K562 (cell line): ENCODE measurements around the gene ICAM1. TPM values are rescaled to one million over a fixed set of nuclear protein-coding genes. Genes with fewer than 3 reads are reported as not detected.

ENCODE experiments used
- CTCFL ChIP-seq: IDR thresholded peaks from 2 replicates; pipeline ENCODE4 v1.6.1; 2011; ENCODE audit warnings: borderline replicate concordance, low read depth, mild to moderate bottlenecking, moderate library complexity, low read length; ENCODE audit not compliant: insufficient read depth, poor library complexity, severe bottlenecking
- HCFC1 ChIP-seq: IDR thresholded peaks from 2 replicates; pipeline ENCODE4 v1.6.1; 2012; ENCODE audit warnings: low read depth, low read length, improper control_type of control experiment
- KHSRP ChIP-seq: fragments of 450-650 bp; IDR thresholded peaks from 2 replicates; pipeline ENCODE4 v1.6.1; 2017
- MLLT1 ChIP-seq, 2 experiments: fragments of 450-650 bp; IDR thresholded peaks; 2 replicates each; pipeline ENCODE4 v1.6.1; 2016
- SIN3A ChIP-seq, 2 experiments: fragments of 150-350 bp in 1 of 2; IDR thresholded peaks; 2 replicates each; pipeline ENCODE4 v1.6.1; 2011 to 2016; ENCODE audit warnings: borderline replicate concordance in 2 of 2, low read depth in 2 of 2, low read length in 2 of 2, mild to moderate bottlenecking in 2 of 2, moderate library complexity in 2 of 2; ENCODE audit not compliant: control insufficient read depth in 1 of 2
- SIN3B ChIP-seq: fragments of 450-650 bp; IDR thresholded peaks from 2 replicates; pipeline ENCODE4 v1.6.1; 2017; ENCODE audit warnings: low read depth, mild to moderate bottlenecking, moderate library complexity
- TRIM25 ChIP-seq: fragments of 450-650 bp; IDR thresholded peaks from 2 replicates; pipeline ENCODE4 v1.7.0; 2016; ENCODE audit warnings: borderline replicate concordance
- ZNF316 ChIP-seq: fragments of 450-650 bp; IDR thresholded peaks from 2 replicates; pipeline ENCODE4 v1.6.1; 2016
- polyA plus RNA-seq, 8 experiments: library from polyadenylated mRNA; depleted of rRNA in 4 of 8; stranded (reverse) in 5 of 8; unstranded in 3 of 8; fragments of >200 nt; fragmentation: Nextera tagmentation in 2 of 8; fragmentation: Illumina TruSeq in 1 of 8; extraction: Ambion mirVana in 2 of 8; extraction: Trizol in 1 of 8; gene quantifications; 2 replicates each; pipeline versions ENCODE4 v1.2.1 to v1.2.3, GENCODE V29; 2011 to 2014; ENCODE audit warnings: inconsistent platforms in 1 of 8, missing spikeins in 1 of 8
- total RNA-seq, 7 experiments: library from RNA; depleted of rRNA in 6 of 7; stranded (reverse); fragments of >200 nt in 6 of 7; fragmentation: Illumina TruSeq in 2 of 7; extraction: Trizol in 2 of 7; gene quantifications; 2 replicates each; pipeline versions ENCODE4 v1.2.1 to v1.2.3, GENCODE V29; 2011 to 2021; ENCODE audit warnings: low replicate concordance in 1 of 7
- TF ChIP-seq, protein P1 (sequence below): fragments of 450-650 bp; formaldehyde crosslinking; IDR thresholded peaks from 2 replicates; pipeline ENCODE4 v1.4.0; 2020; ENCODE audit warnings: mild to moderate bottlenecking, moderate library complexity
- TF ChIP-seq, protein P2 (sequence below): fragments of 250-450 bp; sonication (Bioruptor Pico); IDR thresholded peaks from 2 replicates; pipeline ENCODE4 v1.8.0; 2021; ENCODE audit warnings: borderline replicate concordance, mild to moderate bottlenecking, moderate library complexity; ENCODE audit not compliant: poor library complexity, severe bottlenecking

ICAM1 gene
- total and polyA plus RNA-seq, 9 of the 15 experiments (the other 6 are each of a cell fraction or from before 2014, with no cell fraction given) = 2.3 to 24.4 (median 13.4) TPM

DNA sequence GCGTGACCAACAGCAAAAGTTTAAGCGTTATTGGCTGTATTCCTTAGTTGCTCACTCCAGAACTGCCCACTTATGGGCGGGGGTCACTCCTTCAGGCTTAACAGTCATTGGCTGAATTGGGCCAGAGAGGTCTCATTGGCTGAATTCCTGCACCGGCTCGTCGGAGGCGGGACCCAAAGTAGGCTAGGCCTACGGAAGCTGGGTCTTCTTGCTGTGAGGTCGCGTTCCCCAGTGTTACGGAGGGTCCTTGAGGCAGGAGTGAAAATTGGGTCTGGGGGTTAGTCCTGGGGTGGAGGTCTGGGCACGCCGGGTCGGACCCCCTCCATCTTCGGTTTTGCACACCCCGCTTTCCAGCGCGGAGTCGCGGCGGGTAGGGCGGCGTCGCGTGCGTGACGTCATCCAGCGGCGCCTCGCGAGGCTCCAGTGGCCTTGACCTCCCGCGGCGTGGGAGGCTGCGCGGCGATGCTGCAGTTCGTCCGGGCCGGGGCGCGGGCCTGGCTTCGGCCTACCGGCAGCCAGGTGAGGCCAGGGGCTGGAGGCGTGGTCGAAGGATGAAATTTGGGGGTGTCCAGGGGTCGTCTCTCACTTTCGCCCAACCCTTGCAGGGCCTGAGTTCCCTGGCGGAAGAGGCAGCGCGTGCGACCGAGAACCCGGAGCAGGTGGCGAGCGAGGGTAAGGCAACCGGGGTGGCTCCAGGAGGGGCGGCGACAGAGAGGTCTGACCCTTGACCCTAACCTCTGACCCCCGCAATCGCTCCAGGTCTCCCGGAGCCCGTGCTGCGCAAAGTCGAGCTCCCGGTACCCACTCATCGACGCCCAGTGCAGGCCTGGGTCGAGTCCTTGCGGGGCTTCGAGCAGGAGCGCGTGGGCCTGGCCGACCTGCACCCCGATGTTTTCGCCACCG lies 18.9 kb upstream of the ICAM1 start, which contains the start of gene MRPL4 (continued):
- TF ChIP-seq, protein P1, sequence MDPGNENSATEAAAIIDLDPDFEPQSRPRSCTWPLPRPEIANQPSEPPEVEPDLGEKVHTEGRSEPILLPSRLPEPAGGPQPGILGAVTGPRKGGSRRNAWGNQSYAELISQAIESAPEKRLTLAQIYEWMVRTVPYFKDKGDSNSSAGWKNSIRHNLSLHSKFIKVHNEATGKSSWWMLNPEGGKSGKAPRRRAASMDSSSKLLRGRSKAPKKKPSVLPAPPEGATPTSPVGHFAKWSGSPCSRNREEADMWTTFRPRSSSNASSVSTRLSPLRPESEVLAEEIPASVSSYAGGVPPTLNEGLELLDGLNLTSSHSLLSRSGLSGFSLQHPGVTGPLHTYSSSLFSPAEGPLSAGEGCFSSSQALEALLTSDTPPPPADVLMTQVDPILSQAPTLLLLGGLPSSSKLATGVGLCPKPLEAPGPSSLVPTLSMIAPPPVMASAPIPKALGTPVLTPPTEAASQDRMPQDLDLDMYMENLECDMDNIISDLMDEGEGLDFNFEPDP (CRISPR knock-in tag) = no peak
- TF ChIP-seq SIN3A (IDR thresholded peaks at IDR 0.05; ENCODE audit: borderline replicate concordance in 2 of 2, control insufficient read depth in 1 of 2, low read depth in 2 of 2, low read length in 2 of 2) (peak; percentile 86 to 94; a peak in 3 of 4 replicates), MLLT1 (IDR thresholded peaks at IDR 0.05) (peak in 1 of 2 experiments; percentile 87; a peak in 2 of 4 replicates), ZNF316 (0 out of 2 replicates have a peak, but pooled peaks have one; percentile 8), SIN3B (peak; percentile 98), KHSRP (peak; percentile 96), CTCFL (no peak), TRIM25 (no peak), HCFC1 (peak; percentile 86)
- TF ChIP-seq, protein P2, sequence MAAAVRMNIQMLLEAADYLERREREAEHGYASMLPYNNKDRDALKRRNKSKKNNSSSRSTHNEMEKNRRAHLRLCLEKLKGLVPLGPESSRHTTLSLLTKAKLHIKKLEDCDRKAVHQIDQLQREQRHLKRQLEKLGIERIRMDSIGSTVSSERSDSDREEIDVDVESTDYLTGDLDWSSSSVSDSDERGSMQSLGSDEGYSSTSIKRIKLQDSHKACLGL = peak; percentile 89
- TF ChIP-seq, all 486 proteins: peak for 191
